Endodermal cell (in vitro differentiated cells): ENCODE measurements around the gene PWWP2B. TPM values are rescaled to one million over a fixed set of nuclear protein-coding genes. Genes with fewer than 3 reads are reported as not detected.

Experiments used
- DNase-seq: peaks from one replicate; pipeline ENCODE4 v3.0.0-alpha.2; 2017
- H3K27ac ChIP-seq: 2 replicates; pipeline ENCODE4 v1.5.1; 2013; ENCODE audit warnings: mild to moderate bottlenecking, low read depth, low read length, moderate library complexity
- H3K27me3 ChIP-seq: 2 replicates; pipeline ENCODE4 v1.6.1; 2013; ENCODE audit warnings: mild to moderate bottlenecking, low read length, moderate library complexity; ENCODE audit not compliant: insufficient read depth, control insufficient read depth, poor library complexity, severe bottlenecking
- H3K36me3 ChIP-seq: 2 replicates; pipeline ENCODE4 v1.7.0; 2013; ENCODE audit warnings: mild to moderate bottlenecking, low read length, moderate library complexity; ENCODE audit not compliant: control insufficient read depth, insufficient read depth
- H3K4me1 ChIP-seq: one replicate; pipeline ENCODE4 v1.7.0; 2013; ENCODE audit warnings: low read length; ENCODE audit not compliant: control insufficient read depth, insufficient read depth
- H3K4me3 ChIP-seq: 2 replicates; pipeline ENCODE4 v1.5.1; 2013; ENCODE audit warnings: mild to moderate bottlenecking, low read length, moderate library complexity
- H3K9ac ChIP-seq: 2 replicates; pipeline ENCODE4 v1.6.1; 2013; ENCODE audit warnings: mild to moderate bottlenecking, low read length, moderate library complexity; ENCODE audit not compliant: poor library complexity, severe bottlenecking; ENCODE audit errors: extremely low read depth
- H3K9me3 ChIP-seq: 2 replicates; pipeline ENCODE4 v1.6.1; 2013; ENCODE audit warnings: mild to moderate bottlenecking, low read length, moderate library complexity; ENCODE audit not compliant: control insufficient read depth
- H3K27ac Mint-ChIP-seq: 2 replicates; pipeline ENCODE4 v1.8.0; 2020; ENCODE audit warnings: mixed read lengths
- H3K27me3 Mint-ChIP-seq: 2 replicates; pipeline ENCODE4 v1.8.0; 2021; ENCODE audit warnings: mild to moderate bottlenecking, mixed read lengths; ENCODE audit not compliant: insufficient read depth
- H3K36me3 Mint-ChIP-seq: 2 replicates; pipeline ENCODE4 v1.8.0; 2020; ENCODE audit warnings: low read depth, mixed read lengths
- H3K4me1 Mint-ChIP-seq: 2 replicates; pipeline ENCODE4 v1.8.0; 2020; ENCODE audit warnings: mixed read lengths
- H3K4me3 Mint-ChIP-seq: 2 replicates; pipeline ENCODE4 v1.8.0; 2020; ENCODE audit warnings: mild to moderate bottlenecking, moderate library complexity, mixed read lengths
- H3K9me3 Mint-ChIP-seq: 2 replicates; pipeline ENCODE4 v1.8.0; 2020; ENCODE audit warnings: mild to moderate bottlenecking, mixed read lengths
- WGBS, 2 experiments: methylation state at CpG; one replicate each; pipeline versions ENCODE4 v1.1.5 to v1.1.7; 2013; ENCODE audit warnings: missing lambda C conversion rate in 2 of 2, mixed read lengths in 1 of 2; ENCODE audit not compliant: insufficient coverage in 1 of 2, insufficient read length in 1 of 2; 5-methylcytosine and 5-hydroxymethylcytosine counted together
- total RNA-seq, 2 donors: library from RNA; stranded (reverse); fragmentation: NEBNext Ultra II Directional in 1 of 2; extraction: Animal tissue kit (Norgen Biotek cat#: 25700) in 1 of 2; gene quantifications; 2 replicates in 1 of 2; 3 replicates in 1 of 2; pipeline ENCODE4 v1.2.1, GENCODE V29; 2021
- TF ChIP-seq, protein P1 (sequence below): fragments of 200-600 bp; sonication (generic); conservative IDR thresholded peaks from 2 replicates; pipeline ENCODE4 v1.5.0; 2021; ENCODE audit warnings: antibody characterized with exemption, mild to moderate bottlenecking

Gene PWWP2B
- total RNA-seq, 2 donors from 2014 or later: 11.4 to 13.9 TPM

- peaks cover 9% of the 10 kb centered on the region for H3K4me1 ChIP-seq
- no peak overlapping the region for H3K4me3 ChIP-seq
- H3K9me3 ChIP-seq: no peaks in the 10 kb centered on the region
- no peak overlapping the region for H3K9ac ChIP-seq
- no peak overlapping the region for H3K27ac ChIP-seq
- no peaks in the 10 kb centered on the region for H3K27me3 ChIP-seq
- Mint-ChIP-seq H3K36me3 (peaks cover 5% of the 10 kb centered on the region), H3K27me3 (no peaks in the 10 kb centered on the region), H3K27ac (no peak overlapping the region), H3K4me3 (no peak overlapping the region), H3K4me1 (peaks cover 30% of the 10 kb centered on the region), H3K9me3 (no peaks in the 10 kb centered on the region)
- TF ChIP-seq, protein P1, sequence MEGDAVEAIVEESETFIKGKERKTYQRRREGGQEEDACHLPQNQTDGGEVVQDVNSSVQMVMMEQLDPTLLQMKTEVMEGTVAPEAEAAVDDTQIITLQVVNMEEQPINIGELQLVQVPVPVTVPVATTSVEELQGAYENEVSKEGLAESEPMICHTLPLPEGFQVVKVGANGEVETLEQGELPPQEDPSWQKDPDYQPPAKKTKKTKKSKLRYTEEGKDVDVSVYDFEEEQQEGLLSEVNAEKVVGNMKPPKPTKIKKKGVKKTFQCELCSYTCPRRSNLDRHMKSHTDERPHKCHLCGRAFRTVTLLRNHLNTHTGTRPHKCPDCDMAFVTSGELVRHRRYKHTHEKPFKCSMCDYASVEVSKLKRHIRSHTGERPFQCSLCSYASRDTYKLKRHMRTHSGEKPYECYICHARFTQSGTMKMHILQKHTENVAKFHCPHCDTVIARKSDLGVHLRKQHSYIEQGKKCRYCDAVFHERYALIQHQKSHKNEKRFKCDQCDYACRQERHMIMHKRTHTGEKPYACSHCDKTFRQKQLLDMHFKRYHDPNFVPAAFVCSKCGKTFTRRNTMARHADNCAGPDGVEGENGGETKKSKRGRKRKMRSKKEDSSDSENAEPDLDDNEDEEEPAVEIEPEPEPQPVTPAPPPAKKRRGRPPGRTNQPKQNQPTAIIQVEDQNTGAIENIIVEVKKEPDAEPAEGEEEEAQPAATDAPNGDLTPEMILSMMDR: no peak
- no peak for DNase-seq
- no peaks in the 10 kb centered on the region for H3K36me3 ChIP-seq
- WGBS, 2 experiments: 95 to 100% methylated on average over 2 to 22 of the region's 22 CpGs
These were observed 19.0 kb downstream of the PWWP2B start for GRCh38 chr10:132415956-132416355.

DNA sequence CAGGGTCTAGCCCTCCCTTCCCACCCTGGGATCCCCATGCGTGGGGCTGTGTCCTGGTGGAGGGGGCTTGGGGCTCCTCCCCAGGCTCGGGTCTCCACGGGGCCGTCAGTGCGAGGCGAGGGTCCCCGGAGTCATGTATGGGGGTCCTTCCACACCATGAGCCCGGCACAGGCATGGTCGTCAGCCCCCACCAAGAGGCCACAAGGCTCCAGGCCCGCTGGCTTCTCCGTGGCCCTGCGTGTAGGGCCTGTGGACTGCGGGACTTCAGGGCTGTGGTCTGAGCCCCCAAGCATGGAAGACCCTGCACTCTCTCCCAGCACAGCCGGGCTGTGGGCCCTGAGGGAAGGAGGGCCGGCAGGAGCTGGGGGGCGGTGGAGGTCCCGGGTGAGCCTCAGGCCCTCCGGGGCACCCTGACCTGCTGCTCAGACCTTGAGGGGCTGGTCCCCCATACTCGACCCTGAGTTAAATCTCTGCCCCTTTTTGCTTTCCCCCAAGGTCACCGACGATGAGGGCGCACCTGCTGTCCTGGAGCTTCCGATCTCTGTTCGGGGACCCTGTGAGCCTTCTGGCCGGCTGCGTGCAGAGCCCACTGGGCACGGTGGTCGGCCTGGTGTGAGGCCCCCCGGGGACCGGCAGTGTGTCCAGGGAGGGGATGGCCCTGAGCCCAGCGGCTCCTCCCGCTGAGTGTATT is 19.7 kb downstream of the PWWP2B start:
- Mint-ChIP-seq H3K27ac (no peak overlapping the region), H3K4me3 (no peak overlapping the region)
- no peak for DNase-seq

DNA sequence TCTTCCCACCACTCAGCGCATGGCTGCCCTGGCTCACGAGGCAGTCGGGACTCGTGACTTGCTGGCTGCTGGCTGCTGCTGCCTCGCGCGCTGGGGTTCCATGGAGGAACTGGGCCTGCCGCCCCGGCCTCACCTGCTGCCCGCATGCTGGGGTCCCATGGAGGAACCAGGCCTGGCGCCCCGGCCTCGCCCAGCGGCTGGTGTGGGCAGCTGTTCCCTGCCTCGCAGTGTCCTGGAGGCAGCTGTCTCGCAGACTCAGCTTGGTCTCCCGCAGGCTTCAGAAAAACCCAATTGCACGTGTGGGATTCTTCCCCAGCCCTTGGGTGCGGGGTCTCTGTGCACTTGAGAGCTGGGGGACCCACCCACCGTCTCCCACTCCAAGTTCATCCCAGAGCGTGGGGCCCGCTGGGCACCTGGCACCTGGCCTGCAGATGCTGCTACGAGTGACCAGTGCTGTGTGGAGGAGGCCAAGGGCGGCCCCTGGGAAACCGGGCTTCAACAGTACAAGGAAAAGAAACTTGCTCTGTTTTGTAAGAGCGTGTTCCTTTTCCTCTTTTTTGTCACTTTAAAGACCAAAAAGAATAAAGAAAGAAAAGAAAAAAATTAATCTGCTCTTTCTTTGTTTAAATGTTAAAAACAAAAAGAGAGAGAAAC is 20.4 kb downstream of the PWWP2B start:
- Mint-ChIP-seq H3K4me3 (no peak overlapping the region), H3K36me3 (peaks cover 5% of the 10 kb centered on the region), H3K27me3 (no peaks in the 10 kb centered on the region), H3K4me1 (peaks cover 25% of the 10 kb centered on the region), H3K27ac (no peak overlapping the region), H3K9me3 (no peaks in the 10 kb centered on the region)
- DNase-seq: no peak
- Histone ChIP-seq H3K27me3 (no peaks in the 10 kb centered on the region), H3K27ac (no peak overlapping the region), H3K9ac (no peak overlapping the region), H3K4me3 (no peak overlapping the region), H3K4me1 (peaks cover 11% of the 10 kb centered on the region), H3K36me3 (no peaks in the 10 kb centered on the region), H3K9me3 (no peaks in the 10 kb centered on the region)
- TF ChIP-seq, protein P1: no peak
- 94% methylated on average over 15 to 25 of the region's 26 CpGs for WGBS, 2 experiments

More for the DNA sequence above, 19.7 kb downstream of the PWWP2B start:
- Mint-ChIP-seq H3K27me3 (no peaks in the 10 kb centered on the region), H3K4me1 (peaks cover 27% of the 10 kb centered on the region), H3K9me3 (no peaks in the 10 kb centered on the region), H3K36me3 (peaks cover 5% of the 10 kb centered on the region)
- H3K9ac ChIP-seq: no peak overlapping the region
- 93 to 96% methylated on average over 24 to 32 of the region's 32 CpGs for WGBS, 2 experiments
- H3K27ac ChIP-seq: no peak overlapping the region
- H3K9me3 ChIP-seq: no peaks in the 10 kb centered on the region
- no peak overlapping the region for H3K4me3 ChIP-seq
- H3K27me3 ChIP-seq: no peaks in the 10 kb centered on the region
- H3K36me3 ChIP-seq: no peaks in the 10 kb centered on the region
- peaks cover 11% of the 10 kb centered on the region for H3K4me1 ChIP-seq
- TF ChIP-seq, protein P1: no peak
